CD4-positive, alpha-beta T cell treated with Interleukin-17A for 4 hours (primary cell): ENCODE results near the gene LDLRAD4.

Source experiments
- DNase-seq: peaks from one replicate; pipeline ENCODE4 v3.0.0-alpha.2; 2020; ENCODE audit warnings: mixed read lengths

Gene LDLRAD4

DNA sequence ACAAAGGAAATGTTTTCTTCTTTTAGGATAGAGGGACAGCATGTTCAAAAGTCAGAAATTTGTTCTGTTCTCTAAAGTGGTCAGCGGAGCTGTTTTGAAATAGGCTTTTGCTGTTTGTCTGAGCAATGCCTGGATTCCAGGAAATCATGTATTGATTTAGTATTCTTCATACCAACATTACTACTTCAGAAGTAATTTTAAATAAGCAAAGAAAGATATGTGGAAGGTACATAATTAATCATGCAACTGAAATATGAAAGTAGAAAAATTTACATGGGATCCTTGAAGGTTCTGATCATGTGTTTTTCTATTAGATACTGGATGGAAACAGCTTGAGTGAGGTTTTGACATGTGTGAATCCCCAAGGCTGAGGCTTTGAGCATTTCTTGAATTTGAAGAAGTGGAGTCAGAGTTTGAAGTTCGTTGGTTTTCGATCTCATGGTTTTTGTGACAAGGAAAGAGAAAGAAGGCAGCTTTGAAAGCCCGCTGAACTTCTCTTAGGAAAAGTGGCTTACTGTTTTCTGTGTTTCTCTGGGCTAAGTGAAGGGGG is 220.0 kb downstream of the LDLRAD4 start:
- no peak for DNase-seq

DNA sequence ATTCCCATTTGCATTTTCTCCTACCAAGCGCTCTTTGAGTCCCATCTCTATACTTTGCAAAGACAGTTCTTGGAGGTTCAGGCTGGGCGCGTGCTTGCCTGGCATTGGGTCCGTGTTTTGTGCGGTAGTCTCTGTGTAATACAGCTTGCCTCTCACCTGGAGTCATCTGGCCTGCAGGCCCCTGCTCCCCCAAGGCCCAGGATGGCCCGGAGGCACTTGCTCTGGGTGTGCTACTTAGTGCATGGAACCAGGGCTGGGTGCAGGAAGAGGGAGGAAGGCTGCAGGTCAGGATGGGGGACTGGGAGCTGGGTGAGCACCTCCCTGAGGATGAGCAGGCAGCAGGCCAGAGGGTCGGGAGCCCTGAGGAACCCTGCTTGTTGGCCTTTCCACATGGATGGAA is 220.9 kb downstream of the LDLRAD4 start:
- no peak for DNase-seq

DNA sequence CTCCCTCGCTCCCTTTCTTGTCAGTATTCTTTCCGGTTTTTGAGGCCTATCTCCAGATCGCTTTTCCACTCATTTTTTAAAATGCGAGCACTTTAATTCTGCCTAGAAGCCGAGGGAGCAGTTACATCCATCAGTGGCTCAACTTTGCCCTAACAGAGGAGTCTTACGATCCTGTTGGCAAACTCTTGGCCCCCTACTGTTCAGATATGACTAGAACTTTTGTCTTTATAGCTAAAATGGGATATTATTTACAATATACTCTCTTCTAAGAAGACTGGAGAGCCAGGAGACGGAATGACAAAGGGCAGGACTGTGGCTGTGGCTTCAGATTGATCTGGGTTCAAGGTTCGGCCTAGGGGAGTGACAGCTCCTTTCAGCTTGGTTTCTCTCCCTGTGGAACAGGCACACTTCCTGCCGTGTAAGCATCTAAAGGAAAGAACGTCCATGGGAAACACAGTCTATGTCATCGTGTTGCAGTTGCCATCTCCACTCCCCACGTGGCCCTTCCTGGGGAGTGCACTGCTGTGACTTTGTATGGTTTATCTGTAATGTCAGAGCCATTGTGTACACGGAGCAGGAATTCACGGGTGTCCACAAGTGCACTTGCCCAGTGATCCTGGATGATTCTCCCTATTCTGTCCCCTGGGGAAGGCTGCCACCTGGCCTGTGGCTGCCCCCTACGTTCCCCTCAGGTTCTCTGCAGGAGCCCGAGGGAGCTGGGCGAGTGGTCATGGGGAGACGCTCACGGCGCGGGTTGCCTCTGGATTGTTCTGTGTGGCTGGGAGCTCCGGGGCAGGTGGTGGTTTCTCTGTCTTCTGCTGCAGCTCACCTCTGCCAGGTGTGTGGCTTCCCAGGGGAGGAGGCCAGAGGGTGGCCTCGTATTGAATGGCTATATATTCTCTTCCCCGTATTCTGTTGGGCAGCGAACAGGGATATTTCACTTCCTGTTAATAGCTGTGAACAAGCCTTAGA is 222.0 kb downstream of the LDLRAD4 start:
- DNase-seq = no peak

DNA sequence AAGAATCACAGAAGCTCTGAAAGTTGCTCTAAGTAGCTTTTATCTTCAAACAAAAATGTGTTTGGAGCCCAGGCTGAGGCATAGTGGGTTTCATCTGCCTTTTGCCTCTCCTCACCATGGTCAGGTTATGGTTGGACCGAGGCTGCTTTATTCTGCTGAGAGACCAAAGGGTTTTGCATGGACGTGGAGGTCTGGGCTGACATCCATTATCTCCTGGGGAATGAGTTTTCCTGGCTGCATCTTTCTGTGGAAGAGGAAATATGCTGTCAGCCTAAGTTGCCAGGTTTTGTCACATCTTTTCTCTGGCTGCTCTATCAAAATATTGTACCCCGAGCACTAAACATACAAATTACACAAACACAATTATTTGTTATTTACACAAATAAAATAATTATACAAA is 223.2 kb downstream of the LDLRAD4 start:
- no peak for DNase-seq

DNA sequence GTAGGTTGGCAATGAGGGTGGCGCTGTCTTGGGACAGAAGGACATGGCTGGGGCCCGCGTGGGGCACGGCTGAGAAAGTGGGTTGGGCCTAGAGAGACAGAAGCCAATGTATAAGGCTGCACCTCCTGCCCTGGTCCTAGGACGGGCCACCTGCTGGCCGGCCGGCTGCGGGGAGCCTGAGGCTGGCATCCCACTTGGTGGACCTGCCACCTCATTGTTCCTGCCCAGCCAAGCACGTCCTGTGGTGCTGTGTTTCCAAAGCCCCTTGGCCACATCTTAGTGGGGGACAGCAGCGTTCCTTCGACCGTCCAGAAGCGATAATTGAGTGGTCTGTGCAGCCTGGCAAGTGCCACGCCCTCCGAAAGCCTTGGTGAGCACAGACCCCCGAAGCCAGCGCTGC is 223.9 kb downstream of the LDLRAD4 start:
- no peak for DNase-seq

DNA sequence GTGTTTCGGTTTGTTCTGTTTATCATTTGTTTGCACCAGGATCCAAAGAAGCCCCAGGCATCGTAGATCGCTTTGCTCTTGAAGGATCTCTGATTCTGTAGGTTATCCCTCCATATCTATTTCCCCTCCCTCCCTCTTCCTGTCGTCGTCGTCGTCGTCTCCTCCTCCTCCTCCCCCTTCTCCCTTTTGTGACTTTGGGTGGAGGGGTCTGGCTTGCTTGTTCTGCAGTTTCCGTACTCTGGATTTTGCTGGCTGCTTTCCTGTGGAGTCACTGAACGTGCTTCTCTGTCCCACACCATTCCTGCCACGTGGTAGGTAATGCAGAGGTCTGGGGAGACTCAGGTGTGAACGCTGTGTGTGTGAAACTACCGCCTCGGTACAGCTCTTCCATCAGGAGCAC is 225.0 kb downstream of the LDLRAD4 start:
- no peak for DNase-seq

DNA sequence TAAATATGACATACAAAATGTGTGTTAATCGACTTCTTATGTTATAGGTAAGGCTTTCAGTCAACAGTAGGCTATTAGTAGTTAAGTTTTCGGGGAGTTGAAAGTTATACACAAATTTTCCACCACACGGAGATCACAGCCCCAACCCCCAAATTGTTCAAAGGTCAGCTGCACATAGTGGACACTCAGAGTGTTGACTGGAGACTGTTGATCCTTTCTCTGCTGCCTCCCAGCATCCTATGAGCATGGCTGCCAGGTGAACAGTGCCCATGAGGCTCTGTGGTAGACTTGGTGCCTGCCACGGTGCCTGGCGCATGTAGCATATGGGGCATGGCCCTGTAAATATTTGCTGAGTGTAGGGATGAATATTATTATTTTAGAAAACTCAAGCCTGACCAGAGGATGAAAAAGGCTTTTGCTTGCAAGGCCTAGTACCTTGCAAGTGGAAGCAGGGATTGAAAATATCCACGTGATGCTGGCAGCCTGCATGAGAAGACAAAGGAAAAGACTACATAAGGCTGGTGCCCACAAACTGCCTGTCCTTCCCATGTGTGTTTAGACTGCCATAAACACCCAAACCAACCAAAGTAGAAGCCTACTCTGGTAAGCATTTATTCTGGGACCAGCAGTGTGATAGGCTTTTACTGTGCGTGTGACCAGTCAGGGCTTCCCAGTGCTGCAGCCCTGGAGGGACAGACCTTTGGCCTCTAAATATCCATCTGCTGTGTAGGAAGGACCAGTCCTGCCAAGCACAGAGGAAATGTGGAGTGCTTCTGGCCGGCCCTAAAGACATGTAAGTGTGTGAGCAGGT is 226.1 kb downstream of the LDLRAD4 start:
- DNase-seq = no peak

DNA sequence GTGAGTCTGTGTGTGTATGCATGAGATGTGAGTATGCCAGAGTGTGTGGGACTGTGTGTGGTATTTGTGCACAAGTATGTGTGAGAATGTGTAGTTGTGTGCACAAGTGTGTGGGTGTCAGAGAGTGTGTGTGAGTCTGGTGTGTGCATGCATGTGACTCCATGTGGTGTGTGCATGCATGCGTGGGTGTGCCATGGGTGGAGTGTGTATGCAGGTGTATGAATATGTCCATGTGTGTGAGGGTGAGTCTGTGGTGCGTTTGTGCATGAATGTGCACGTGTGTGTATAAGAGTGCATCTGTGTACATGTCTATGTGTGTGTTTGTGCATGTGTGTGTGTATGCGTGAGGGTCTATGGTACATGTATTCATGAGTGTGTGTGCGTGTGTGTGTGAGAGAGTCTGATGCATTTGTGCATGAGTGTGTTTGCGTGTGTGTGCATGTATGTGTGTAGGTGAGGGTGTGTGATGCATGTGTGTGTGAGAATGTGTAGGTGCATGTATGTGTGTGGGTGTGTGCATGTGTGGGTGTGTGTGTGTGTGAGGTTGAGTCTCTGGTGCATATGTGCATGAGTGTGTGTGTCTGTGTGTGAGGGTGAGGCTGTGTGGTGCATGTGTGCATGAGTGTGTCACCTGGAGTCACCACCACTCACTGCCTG is 226.8 kb downstream of the LDLRAD4 start:
- DNase-seq = no peak

DNA sequence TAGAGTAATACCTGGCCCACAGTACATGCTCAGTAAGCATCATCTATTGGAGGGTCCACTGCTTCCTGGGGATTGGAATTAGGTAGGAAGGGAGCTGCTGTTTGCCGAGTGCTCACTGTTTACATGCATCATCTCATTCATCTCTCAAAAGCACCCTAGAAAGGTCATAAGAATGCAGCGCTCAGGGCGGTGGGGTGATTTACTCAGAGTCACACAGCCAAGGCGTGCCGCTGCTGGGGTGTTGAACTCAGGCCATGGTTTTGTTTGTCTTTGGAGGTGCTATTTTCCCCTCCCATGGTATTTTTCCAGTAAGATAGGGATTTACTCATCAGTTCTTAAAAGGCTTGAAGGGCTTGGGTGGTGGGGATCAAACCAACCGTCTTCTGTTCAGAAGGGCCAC is 227.5 kb downstream of the LDLRAD4 start:
- no peak for DNase-seq

DNA sequence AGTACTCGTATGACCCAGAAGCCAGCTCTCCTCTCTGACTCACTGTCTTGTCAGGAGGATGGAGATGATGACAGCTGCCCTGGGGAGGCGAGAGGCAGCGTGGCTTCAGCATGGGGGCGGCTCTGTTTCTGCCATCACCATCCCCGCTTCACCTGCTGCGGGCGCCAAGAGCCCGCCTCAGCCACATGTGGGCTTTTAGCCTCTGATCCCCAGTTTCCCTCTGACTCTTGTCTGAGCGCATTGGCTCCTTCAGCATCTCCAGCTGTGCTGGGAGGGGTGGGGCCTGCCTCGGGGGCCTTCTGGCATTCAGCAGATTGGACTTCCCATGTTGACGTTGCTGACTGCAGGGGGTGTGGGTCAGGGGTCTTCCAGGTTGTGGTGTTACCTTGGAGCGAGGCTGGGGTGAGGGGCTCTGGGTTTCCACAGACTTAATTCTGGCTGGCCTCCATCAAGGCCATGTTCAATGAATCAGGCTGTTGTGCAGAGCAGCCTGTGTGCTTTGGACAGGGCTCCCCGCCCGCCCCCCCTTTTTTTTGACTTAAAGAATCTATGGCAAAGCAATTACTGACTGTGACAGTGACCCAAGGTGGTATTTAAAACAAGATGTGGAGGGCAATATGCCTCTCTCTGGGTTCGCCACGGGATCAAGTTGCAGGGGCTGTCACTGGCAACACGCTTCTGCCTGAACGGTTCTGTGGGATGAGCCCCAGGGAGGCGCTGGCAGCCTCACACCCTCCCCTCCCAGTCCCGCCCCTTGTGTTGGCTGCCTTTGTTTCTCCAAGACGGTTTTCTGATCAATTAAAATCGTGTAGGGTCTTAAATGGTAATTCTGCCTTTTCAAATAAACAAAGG is 228.3 kb downstream of the LDLRAD4 start:
- DNase-seq = peak; percentile 47

DNA sequence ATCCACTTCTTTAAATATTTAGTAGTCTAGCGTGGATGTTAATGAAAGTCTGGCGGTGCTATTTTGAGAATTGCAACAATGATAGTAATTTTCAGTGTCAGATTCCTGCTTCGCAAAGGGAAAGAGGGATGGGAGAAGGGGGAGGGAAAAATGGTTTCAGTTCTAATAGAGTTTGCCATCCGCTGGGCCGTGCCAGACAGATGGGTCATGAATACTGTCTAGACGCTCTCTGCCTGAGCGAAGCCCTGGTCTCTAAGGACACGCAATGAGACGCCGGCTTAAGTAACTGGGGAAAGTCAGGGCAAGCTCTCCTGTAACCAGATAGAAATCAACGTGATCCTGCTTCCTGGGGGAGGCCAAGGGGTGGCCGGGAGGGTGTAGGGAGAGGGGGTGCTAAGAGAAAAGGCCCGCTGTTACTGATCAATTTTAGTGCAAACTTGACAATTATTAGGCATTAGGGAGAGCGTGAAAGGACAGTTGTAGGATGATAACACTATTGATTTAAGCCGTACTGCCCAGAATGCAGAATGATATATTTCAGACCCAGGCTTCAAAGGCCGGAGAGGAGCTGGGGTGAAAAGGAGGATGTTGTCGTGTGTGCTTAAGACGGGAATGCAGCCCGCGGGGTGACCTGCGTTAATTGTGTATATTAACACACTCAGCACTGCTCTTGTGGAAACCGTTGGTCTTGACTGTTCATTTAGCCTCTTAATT is 229.2 kb downstream of the LDLRAD4 start:
- DNase-seq = no peak

DNA sequence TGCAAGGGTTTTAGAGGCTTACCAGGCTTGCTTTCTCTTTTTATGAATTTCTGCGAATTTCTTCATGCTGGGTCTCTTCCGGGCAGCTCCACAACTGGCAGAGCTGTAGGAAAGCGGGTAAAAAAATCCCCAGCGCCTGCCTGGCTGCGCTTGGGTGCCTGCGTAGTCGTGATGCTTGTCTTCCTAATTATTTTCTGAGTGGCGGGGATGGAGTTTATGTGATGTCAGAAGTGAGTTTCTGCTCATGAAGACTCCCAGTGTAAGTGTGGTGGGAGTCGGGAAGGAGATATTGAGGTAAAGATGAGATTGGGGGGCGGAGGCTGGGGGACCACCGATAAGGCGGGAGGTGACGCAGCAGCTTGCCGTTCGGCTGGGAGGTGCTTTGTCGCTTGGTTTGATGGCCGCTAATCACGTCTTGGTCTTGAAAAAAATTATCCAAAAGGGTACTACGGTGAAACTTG is 229.8 kb downstream of the LDLRAD4 start:
- DNase-seq = no peak

DNA sequence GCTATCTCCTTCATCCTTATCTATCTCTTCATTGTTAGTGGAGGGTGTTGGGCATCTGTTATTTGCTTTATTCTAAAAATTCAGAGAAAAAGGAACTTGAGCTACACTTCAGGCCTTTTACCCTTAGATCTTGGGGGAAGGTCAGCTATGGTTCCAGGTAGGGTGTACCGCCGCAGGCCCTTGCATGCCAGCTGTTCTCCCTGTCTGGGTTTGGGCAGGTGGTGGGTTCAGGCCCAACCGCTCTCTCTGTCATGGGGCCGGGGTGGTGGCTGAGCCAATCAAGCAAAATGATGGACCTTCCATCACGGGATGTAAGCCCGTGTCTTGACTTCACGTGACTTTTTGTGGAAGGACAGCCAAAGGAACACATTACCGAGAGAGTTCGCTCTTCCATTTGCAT is 231.1 kb downstream of the LDLRAD4 start:
- no peak for DNase-seq

DNA sequence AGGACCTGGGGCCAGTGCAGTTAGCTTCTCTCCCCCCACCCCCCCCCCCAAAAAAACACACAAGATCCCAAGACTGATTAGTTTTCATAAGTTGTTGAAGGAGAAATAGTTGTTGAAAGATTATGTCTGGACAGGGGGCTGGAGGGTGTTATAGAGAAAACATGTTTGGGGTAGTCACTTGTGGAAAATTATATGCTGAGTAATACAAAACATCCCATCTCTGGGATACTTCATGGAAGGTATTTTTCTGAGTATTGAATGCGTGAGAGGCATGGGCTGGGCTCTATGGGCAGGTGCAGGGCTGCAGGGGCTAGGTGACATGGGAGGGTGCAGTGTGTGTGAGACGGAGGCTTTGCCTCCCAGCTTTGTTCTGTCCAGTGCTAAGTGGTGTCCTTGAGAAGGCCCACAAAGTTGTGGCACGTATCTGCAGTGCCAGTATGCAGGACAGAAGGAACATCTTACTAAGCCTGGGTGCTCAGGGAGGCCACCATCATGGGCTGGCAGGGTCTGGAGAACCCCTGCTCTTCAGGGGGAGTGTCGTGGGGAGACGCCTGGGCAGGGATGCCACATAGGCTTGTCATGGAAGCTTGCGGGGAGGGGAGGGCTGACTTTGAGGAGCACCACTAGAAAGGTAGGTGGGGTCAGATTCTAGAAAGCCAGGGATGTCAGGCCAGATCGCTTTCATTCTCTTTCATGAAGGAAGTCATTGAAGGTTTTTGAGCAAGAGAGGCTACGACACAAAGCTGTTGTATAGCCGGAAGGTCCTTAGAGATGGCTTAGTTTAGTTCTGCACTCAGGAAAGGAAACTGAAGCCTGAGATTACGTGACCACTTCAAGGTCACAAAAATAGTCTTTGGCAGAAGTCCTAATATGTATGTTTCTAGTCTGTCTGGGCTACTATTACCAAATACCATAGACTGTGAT is 232.0 kb downstream of the LDLRAD4 start:
- DNase-seq = no peak

DNA sequence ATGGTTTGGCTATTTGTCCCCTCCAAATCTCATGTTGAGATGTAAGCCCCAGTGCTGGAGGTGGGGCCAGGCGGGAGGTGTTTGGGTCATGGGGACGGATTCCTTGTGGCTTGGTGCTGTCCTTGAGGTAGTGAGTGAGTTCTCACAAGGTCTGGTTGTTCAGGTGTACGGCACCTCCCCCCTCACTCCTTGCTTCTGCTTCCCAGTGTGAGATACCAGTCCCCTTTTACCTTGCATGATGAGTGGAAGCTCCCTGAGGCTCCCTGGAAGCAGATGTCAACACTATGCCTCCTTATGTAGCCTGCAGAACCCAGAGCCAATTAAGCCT is 232.6 kb downstream of the LDLRAD4 start:
- no peak for DNase-seq

DNA sequence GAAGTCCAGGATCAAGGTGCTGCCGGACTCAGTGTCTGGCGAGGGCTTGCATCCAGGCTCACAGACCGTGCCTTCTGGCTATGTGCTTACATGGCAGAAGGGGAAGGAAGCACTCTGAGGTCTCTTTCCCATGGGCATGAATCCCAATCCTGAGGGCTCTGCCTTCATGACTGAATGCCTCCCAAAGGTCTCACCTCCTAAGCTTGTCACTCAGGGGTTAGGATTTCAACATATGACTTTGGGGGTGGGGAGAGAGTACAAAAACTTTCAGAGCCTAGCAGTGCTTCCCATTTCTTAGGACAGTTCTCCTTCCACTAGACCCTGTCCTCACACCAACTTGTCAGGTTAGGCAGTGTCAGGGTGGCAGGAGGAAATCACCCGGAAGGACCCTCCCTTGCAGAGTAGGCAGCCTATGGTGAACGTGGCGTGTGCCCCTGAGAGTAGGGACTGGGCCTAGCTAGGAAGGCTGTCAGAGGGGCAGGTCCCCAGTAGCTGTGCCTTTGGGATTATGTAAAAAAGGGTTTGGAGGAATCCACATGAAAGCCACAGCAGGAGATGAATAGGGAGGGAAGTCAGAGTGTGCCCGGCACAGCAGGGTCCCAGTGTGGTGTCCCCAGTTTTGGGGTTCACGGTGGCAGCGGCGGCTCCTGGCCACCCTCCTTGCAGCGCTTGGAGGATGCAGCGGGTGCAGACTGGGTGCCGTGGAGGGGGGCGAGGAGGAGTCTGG is 233.3 kb downstream of the LDLRAD4 start:
- DNase-seq = no peak

DNA sequence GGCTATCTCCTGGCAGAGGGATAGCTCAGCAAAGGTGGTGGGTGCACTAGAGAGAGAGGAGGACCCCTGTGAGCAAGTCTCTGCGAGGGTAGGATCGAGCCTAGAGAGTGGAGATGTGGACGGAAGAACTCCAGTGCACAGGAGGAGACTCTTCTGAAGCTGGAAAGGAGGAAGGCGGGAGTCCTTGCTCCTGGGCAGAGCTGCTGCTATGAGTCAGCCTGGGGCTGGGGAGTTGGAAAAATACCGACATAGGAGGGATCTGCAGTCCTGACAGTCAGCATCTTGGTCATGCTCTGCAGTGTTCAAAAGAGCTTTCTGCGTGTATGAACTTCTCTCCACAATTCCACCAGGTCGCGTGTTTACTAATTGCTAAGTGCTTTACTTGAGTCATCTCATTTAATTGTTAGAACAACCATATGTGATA is 233.8 kb downstream of the LDLRAD4 start:
- DNase-seq = no peak

DNA sequence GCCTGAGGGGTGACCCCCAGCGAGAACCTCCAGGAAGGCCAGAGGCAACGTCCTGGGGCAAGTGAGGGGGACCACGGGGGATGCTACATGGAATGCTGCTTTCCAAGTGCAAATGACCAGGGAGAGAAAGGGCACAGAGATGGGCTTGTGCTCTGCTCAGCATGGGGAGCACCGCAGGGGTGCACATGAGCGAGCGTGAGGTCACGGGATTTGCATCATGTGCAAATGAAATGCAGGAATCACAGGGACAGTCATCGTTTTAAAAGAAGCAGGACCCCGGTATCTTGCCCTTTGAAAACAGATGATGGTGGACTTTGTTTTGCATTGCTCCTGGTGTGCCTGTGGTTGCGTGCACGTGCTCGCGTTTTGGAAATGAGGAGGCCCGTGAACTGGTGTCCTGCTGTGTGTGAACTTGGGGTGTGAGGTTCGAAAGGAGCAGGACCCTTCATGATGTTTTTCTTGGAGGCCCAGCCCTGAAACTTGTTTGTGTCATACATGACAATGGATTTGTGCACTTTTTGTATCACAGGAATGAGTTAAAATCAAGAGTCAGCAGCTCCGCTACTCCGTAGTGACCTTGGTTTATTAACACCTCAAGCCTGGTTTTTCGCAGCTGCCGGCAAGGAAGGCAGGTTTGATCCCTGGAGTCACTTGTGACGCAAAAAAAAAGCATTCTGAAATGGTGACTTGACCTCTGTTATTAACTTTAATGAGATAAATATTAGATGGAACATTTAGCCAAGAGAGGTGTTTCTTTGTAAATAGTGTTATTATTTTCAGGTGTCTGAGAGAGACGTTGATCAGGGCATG is 234.5 kb downstream of the LDLRAD4 start:
- DNase-seq = no peak

DNA sequence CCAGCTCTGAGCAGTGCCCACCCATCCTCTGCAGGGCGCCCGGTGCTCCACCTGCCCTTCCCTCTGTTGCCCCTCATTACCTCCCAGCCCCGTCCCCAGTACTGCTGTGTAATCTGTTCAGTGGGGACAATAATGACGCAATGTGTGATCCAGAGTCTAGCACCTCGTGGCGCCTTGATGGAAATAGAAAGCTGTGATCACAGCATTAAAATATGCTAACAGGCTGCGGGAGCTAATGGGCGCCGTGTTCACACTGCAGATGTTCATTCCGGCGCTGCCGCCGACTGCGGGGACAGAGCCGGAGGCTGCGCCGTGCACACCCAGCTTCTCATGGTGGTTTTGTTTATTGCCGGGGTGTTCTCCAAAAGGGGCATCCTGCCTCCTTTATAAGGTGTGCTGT is 235.2 kb downstream of the LDLRAD4 start:
- DNase-seq = no peak
